ACC112 (cell line): ENCODE measurements around the gene CLEC18C.
"Not testable (repeated sequence)": the region's sequence is repeated elsewhere in the genome, so short reads cannot be mapped to it uniquely, and the experiment has no call there.

ENCODE experiments used
- H2AFZ ChIP-seq: fragments of 200-600 bp; sonication (generic); one replicate; pipeline ENCODE4 v1.6.0; 2017; ENCODE audit warnings: antibody characterized with exemption, low read length; ENCODE audit not compliant: unreplicated experiment
- H3K27ac ChIP-seq: fragments of 200-600 bp; sonication (generic); 2 replicates; pipeline ENCODE4 v1.5.1; 2014; ENCODE audit warnings: low read depth, mild to moderate bottlenecking, antibody characterized with exemption, low read length, moderate library complexity
- H3K27me3 ChIP-seq: fragments of 200-600 bp; sonication (generic); 2 replicates; pipeline ENCODE4 v1.6.1; 2014; ENCODE audit warnings: mild to moderate bottlenecking, antibody characterized with exemption, low read length, moderate library complexity, mixed read lengths; ENCODE audit not compliant: insufficient read depth
- H3K36me3 ChIP-seq: fragments of 200-600 bp; sonication (generic); 2 replicates; pipeline ENCODE4 v1.6.1; 2016; ENCODE audit warnings: mild to moderate bottlenecking, antibody characterized with exemption, low read length, moderate library complexity, mixed read lengths; ENCODE audit not compliant: insufficient read depth
- H3K4me1 ChIP-seq: fragments of 200-600 bp; sonication (generic); one replicate; pipeline ENCODE4 v1.6.1; 2016; ENCODE audit warnings: low read length, mixed read lengths; ENCODE audit not compliant: insufficient read depth, unreplicated experiment, control insufficient read depth
- H3K4me3 ChIP-seq: fragments of 200-600 bp; sonication (generic); 2 replicates; pipeline ENCODE4 v1.5.1; 2014; ENCODE audit warnings: mild to moderate bottlenecking, low read depth, low read length
- H3K79me2 ChIP-seq: fragments of 200-600 bp; sonication (generic); one replicate; pipeline ENCODE4 v1.6.0; 2016; ENCODE audit warnings: low read length; ENCODE audit not compliant: control insufficient read depth, unreplicated experiment, insufficient read depth

Gene CLEC18C

DNA sequence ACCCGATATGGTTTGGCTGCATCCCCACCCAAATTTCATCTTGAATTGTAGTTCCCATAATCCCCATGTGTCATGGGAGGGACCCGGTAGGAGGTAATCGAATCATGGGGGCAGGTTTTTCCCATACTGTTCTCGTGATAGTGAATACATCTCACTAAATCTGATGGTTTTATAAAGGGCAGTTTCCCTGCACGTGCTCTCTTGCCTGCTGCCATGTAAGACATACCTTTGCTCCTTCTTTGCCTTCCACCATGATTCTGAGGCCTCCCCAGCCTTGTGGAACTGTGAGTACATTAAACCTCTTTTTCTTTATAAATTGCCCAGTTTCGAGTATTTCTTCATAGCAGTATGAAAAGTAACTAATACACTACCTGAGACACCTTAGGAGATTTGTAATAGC, 32.8 kb downstream of the CLEC18C start:
- H3K36me3 ChIP-seq, result not testable (repeated sequence)

DNA sequence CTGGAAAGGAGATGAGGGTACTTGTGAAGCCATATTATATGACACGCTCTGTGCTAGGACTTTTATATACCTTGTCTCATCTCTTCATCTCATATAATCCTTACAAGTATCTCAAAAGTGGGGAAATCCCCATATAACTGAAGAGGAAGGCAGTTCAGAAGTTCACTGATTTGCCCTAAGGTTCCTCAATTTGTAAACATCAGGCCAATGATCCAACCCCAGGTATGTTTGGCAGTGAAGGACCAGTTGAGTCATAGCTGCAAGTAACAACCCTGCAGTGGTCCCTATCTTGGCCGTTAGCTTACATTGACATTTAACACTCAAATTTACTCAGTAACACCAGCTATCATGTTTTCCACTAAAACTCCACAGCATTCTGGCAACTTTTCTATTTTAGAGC, 45.0 kb downstream of the CLEC18C start:
- not testable (repeated sequence) for H3K79me2 ChIP-seq, H3K4me1 ChIP-seq, H3K27me3 ChIP-seq, H2AFZ ChIP-seq, H3K4me3 ChIP-seq, H3K27ac ChIP-seq, H3K36me3 ChIP-seq

More for the DNA sequence above, 32.8 kb downstream of the CLEC18C start:
- H3K27ac ChIP-seq, H3K4me3 ChIP-seq, H3K27me3 ChIP-seq, H2AFZ ChIP-seq, H3K79me2 ChIP-seq, H3K4me1 ChIP-seq: not testable (repeated sequence)

GRCh38 chr16:70222574-70222973, 49.0 kb downstream of the CLEC18C start:
- H3K27ac ChIP-seq, H3K36me3 ChIP-seq, H3K79me2 ChIP-seq, H3K4me3 ChIP-seq, H2AFZ ChIP-seq, H3K27me3 ChIP-seq, H3K4me1 ChIP-seq: not testable (repeated sequence)

DNA sequence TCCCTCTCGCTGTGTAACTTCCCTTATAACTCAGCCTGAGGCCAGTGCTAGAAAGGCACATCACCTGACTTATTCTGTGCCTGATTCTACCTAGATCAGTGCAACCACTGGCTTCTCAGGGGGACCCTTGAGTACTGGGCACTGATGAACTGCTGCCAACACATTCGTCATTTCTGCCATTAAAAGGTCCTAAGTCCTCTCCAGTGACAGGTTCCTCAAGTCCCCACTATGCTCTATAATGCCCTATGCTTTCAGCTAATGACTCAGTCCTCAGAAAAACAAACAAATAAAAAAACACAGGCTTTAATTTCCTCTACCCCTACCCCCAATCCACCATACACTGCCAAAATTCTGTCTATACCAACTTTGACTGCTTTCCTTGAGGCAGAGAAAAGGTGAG, 49.6 kb downstream of the CLEC18C start:
- not testable (repeated sequence) for H3K79me2 ChIP-seq, H3K36me3 ChIP-seq, H3K4me3 ChIP-seq, H2AFZ ChIP-seq, H3K27me3 ChIP-seq, H3K27ac ChIP-seq, H3K4me1 ChIP-seq

GRCh38 chr16:70223971-70224513, 50.5 kb downstream of the CLEC18C start:
- H3K27ac ChIP-seq, H3K79me2 ChIP-seq, H3K36me3 ChIP-seq, H3K27me3 ChIP-seq, H2AFZ ChIP-seq, H3K4me1 ChIP-seq, H3K4me3 ChIP-seq: not testable (repeated sequence)

DNA sequence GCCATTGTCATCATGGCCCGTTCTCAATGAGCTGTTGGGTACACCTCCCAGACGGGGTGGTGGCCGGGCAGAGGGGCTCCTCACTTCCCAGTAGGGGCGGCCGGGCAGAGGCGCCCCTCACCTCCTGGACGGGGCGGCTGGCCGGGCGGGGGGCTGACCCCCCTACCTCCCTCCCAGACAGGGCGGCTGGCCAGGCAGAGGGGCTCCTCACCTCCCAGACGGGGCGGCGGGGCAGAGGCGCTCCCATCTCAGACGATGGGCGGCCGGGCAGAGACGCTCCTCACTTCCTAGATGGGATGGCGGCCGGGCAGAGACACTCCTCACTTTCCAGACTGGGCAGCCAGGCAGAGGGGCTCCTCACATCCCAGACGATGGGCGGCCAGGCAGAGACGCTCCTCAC, 51.1 kb downstream of the CLEC18C start:
- not testable (repeated sequence) for H3K27me3 ChIP-seq, H3K27ac ChIP-seq, H3K36me3 ChIP-seq, H3K79me2 ChIP-seq, H3K4me1 ChIP-seq, H2AFZ ChIP-seq, H3K4me3 ChIP-seq

DNA sequence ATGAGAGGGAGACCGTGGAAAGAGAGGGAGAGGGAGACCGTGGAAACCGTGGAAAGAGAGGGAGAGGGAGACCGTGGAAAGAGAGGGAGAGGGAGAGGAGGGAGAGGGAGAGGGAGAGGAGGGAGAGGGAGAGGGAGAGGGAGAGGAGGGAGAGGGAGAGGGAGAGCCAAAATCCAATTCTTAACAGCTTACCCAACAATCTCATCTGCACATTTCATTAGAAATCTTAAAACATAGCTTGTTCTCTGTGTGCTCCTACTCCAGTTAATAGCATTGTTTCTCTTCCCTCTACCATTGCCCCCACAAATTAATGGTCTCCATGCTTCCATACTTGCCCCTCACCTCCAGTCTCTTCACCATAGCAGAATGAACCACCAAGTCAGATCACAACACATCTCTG, 51.8 kb downstream of the CLEC18C start:
- H3K36me3 ChIP-seq, H3K79me2 ChIP-seq, H3K27ac ChIP-seq, H3K4me3 ChIP-seq, H3K4me1 ChIP-seq, H3K27me3 ChIP-seq, H2AFZ ChIP-seq: not testable (repeated sequence)

GRCh38 chr16:70226024-70226423, 52.4 kb downstream of the CLEC18C start:
- H3K79me2 ChIP-seq, H3K4me3 ChIP-seq, H3K27ac ChIP-seq, H3K36me3 ChIP-seq, H3K4me1 ChIP-seq, H2AFZ ChIP-seq, H3K27me3 ChIP-seq: not testable (repeated sequence)

GRCh38 chr16:70231831-70232230, 58.2 kb downstream of the CLEC18C start:
- H3K36me3 ChIP-seq, result not testable (repeated sequence)

More at GRCh38 chr16:70231831-70232230, 58.2 kb downstream of the CLEC18C start:
- not testable (repeated sequence) for H3K4me1 ChIP-seq, H3K27me3 ChIP-seq, H3K79me2 ChIP-seq, H3K27ac ChIP-seq, H2AFZ ChIP-seq, H3K4me3 ChIP-seq
